ENCODE data around the gene KLHL17.
"Not testable (repeated sequence)": the region's sequence is repeated elsewhere in the genome, so short reads cannot be mapped to it uniquely, and the experiment has no call there.

KLHL17 gene

DNA sequence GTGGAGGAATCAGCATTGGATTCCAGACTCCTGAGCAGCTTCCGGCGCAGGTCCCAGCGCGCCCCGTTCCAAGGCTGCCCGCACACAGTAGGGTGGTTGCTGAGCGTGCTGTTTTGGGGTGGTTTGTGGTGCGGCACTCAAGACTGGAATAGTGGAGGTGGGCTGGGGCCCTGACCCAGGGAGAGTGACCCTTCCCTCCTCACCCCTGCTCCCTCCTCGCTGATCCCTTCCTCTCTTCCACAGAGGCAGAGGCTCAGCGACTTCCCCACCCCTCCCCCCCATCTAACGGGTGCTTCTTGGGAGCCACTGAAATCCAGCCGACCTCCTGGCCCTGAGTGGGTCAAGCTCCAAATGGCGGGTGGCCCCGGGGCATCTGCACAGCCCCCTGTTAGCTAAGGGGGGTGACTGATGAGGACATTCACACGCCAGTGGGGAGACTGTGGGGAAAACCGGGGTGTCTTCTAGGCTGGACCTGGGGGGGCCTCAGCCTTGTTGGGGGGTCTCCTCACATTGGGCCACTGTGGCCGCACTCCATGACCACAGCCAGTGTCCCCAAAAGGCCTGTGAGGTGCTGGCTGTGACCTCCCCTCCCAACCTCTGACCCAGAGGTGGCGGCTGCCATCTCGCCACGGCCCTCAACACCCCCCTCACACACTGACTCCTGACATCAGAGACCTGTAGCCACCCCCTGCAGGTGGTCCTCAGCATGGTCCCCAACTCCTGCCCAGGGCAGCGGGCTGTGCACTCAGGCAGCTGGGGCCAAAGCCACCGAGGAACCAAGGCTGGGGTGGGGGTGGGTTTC lies 43.4 kb downstream of the KLHL17 start:
- no peak for DNase-seq

DNA sequence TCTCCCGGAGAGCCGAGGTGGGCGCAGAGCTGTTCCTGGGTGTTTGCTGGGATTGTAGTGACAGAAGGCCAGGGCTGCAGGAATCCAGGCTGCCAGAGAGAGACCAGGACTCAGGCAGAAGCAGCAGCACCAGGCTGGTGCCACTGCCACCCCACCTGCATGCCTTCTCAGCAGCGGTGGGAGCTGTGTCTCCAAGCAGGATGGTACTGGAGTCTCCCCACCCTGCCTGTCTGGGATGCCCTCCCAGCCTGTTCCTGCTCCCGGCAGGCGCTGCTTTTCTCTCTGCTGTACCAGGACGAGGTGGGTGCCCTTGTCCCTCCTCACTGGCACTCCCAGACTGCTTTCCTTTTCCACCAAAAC lies 44.0 kb downstream of the KLHL17 start:
- no peak for DNase-seq

DNA sequence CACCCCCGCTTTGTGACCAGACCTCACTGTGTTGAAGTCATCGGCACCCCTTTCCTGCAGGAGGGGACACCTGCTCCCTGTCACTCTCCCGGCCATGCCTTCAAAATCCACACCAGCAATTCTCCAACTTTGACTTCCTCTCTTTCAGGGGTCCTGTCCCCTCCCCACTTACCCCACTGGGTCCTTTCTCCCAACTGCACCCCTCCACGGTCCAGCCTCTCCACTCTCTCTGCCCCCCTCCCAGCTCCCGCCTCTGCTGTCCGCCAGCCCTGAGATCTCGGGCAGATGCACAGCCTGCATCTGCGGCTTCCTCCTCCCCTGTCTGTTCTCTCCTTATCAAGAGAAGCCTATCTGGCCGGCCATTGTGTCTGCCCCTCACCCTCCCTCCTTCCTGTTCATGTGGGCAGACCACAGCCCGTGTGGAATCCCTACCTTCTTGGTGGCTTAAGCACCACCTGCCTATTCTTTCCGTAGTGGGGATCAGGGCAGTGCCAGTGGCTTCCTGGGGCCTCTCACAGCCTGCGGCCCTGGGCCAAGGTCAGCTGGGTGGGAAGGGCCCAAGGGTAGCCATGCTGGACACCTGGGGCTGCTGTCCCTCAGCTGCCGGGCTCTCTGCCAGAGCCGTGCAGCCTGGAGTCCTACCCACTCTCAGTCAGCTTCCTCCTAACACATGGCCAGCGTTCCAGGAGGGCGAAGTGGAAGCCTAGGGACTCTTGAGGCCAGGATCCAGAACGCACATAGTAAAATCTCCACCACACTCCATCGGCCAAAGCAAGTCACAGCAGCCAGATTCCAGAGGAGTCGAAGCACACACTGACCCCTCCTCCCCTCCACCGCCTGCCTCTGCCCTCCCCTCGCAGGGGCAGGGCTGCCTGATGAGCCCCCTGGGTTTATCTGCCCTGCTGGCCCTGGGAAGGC lies 44.7 kb downstream of the KLHL17 start:
- no peak for DNase-seq

DNA sequence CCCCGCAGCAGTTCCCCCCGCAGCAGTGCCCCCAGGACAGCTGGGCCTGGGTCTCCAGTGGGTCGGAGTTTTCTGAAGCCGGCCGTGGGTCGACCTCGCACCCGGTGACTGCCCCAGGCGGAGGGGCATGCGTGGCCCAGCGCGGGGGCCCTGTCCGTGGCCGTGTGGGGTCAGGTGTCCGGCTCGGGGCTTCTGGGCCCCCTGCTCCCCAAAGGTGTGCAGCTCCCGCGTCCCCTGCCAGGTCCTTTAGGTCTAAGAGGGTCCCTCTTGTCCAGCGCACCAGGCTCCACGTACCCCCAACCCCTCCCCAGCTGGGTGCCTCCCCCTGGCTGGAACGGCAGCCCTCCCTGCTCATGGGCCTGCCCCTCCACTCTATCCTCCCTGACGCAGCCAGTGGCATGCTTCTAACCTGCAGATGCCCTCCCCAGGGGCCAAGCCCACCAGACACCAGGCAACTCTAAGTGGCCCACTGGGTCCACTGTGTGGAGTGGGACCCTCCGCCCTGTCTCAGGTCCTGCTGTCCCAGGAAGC lies 45.5 kb downstream of the KLHL17 start:
- DNase-seq: no peak

DNA sequence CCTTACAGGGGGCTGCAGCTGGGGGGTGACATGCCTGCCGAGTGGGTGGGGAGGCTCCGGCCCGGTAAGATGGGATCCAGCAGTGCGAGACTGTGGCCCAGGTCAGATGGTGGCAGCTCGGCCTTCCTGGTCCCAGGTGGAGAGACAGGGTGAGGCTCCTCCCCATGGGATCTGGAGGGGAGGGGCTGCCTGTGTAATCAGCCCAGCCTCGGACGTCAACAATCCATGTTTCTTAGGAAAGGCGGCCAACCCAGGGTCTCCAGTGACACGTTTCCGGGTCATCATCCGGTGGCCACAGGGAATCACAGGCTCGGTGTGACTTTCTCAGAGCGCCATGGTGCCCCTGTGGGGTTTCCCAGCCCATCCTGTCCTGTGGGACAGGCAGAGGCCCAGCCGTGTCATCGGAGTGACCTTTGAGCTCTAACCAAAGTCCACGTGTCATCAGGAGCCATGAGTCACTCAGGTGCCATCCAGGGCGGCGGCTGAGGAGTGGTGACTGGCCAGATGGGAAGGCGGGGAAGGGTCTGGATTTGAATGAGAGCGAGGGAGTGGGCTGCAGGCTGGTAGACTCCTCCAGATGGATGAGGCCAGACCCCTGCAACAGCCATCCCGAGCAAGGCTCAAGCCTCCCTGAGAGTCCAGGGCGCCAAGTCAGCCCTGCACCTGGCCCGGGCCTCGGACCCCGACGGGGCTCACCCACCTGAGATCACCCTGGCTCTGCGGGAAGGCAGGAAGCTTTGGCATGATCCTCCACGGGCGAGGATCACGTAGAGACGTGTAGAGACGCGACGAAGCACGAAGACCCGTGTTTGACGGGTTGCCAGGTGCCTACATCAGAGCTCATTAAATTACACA lies 46.1 kb downstream of the KLHL17 start:
- DNase-seq: no peak

DNA sequence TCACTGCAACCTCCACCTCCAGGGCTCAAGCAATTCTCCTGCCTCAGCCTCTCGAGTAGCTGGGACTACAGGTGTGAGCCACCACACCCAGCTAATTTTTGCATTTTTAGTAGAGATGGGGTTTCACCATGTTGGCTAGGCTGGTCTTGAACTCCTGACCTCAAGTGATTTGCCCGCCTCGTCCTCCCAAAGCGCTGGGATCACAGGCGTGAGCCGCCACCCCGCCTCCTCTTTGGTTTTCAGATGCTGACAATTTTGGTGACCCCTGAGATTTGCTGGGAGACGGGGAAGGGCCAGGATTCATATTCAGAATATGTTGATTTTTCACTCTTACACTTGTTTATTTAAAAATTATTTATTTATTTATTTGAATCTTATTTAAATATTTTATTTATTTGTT lies 49.7 kb downstream of the KLHL17 start:
- not testable (repeated sequence) for DNase-seq

DNA sequence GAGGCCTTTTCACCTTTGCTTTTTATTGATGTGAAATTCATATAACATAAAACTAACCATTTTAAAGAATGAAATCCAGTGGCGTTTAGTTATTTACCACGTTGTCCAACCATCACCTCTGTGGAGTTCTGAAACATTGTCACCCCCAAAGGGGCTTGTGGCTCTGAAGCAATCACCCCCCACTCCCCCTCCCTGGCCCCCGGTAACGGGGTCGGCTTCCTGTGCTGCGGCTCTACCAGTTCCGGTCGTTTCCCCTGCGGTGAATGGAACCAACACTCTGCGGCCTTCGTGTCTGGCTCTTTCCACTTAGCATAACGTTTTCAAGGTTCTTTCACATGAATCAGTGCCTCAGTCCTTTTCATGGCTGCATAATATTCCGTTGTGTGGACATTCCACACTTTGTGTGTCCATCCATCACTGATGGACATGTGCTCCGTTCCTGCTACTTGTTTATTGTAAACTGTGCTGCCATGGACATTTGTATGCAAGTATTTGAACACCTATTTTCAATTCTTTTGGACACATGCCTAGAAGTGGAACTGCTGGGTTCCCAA lies 51.1 kb downstream of the KLHL17 start:
- no peak for DNase-seq

DNA sequence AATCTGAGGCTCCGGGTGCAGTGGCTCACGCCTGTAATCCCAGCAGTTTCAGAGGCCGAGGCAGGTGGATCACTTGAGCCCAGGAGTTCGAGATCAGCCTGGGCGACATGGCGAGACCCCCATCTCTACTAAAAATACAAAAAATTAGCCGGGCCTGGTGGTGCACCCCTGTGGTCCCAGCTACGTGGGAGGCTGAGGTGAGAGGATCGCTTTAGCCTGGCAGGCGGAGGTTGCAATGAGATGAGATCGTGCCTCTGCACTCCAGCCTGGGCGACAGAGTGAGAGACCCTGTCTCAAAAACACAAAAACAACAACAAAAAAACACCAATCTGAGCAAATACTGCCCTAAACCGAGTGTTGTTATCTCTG lies 52.3 kb downstream of the KLHL17 start:
- not testable (repeated sequence) for DNase-seq

DNA sequence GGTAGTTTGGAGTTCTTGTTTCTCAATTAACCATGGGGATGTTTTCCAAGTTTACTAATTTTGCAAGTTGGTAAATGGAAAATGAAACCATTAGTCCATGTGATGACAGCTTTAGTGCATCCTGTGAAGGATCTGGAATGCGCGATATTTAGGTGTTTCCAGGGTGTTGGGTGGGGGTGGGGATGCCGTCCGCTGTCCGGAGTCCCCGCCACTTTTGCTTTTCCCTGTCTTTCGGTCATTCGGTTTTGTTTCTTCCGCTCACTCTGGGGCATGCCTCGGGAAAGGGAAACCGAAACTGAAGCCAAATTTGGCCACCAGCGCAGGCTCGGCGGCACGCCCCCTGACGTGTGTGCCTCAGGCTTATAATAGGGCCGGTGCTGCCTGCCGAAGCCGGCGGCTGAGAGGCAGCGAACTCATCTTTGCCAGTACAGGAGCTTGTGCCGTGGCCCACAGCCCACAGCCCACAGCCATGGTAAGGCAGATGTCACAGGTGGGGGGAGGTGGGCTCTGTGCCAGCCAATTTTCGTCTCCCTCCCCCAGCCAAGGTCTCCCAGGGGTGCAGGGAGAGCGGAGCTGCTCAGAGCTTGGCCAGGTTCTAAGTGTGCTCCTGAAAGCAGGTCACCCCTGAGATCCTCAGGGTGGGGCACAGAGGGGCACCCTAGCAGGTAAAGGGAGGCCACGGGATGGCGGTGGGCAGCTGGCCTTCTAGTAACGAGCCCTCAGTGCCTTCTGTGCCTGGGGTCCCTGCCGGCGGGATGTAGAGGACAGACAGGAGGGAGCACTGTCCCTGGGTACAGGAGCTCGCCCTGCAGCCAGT lies 52.9 kb downstream of the KLHL17 start, which contains the start of gene ISG15:
Gene ISG15 (plus strand): TSS at position 393 of the 817 bp plus-strand sequence. CDS start 77 bp downstream, at position 470.
- DNase-seq: no peak

DNA sequence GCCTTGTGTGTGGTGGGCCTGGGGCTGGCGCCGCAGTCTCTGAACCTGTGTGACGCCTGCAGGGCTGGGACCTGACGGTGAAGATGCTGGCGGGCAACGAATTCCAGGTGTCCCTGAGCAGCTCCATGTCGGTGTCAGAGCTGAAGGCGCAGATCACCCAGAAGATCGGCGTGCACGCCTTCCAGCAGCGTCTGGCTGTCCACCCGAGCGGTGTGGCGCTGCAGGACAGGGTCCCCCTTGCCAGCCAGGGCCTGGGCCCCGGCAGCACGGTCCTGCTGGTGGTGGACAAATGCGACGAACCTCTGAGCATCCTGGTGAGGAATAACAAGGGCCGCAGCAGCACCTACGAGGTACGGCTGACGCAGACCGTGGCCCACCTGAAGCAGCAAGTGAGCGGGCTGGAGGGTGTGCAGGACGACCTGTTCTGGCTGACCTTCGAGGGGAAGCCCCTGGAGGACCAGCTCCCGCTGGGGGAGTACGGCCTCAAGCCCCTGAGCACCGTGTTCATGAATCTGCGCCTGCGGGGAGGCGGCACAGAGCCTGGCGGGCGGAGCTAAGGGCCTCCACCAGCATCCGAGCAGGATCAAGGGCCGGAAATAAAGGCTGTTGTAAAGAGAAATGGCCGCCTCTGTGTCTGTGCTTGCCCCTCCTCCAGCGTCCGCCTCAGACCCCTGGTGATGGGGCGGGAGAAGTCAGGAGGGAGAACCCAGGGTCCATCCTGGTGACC lies 53.7 kb downstream of the KLHL17 start:
- DNase-seq: no peak

DNA sequence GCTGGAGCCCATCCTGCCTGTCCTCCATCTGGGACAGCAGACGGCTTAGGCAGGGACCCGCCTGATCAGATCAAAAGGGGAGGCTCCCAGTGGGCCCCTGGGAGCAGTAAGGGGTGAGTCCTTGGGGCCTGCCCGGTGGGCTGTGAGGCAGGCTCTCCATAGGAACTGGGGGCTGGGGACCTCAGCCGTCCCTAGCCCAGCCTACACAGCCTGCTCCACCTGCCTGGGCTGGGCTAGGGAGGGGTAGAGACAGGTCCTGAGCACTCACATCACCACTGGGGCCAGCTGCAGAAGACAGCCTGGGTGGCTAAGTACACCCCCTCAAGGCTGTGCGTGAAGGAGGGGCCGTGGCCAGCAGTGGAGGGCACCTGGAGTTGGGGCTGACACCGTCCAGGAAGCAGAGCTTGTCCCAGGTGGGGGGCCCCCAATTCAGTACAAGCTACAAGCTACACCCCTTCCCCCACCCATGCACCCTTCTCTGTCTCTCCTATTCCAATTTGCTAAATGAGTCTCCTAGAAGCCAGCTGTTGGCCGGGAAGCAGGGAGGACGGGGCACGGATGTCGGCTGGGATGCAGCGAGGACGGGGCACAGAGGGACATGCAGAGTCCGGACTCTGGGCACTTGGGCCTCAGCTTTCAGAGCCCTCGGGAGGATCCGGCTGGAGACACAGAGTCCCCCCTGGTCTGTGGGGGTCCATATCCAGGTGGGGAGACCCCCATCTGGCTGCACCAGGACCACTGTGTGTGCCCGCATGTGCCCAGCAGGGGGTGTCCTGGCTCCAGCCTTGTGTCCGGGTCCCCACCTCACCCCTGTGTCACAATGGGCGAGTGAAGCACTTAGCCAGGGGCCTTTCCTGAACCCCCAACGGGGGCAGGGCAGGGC lies 54.7 kb downstream of the KLHL17 start:
- DNase-seq: no peak

All from NCI-H524 (cell line).